Karpas-422 (cell line): Measurements from ENCODE around the gene CCDC172. TPM values are rescaled to one million over a fixed set of nuclear protein-coding genes. Genes with fewer than 3 reads are reported as not detected.

Experiments
- DNase-seq: peaks from one replicate; pipeline ENCODE4 v3.0.0-alpha.2; 2015
- H2AFZ ChIP-seq: fragments of 200-600 bp; sonication (generic); 2 replicates; pipeline ENCODE4 v1.6.1; 2014; ENCODE audit warnings: antibody characterized with exemption, low read length, mixed read lengths
- H3K27ac ChIP-seq: fragments of 200-600 bp; sonication (generic); 2 replicates; pipeline ENCODE4 v1.5.1; 2014; ENCODE audit warnings: mild to moderate bottlenecking, low read length, moderate library complexity
- H3K27me3 ChIP-seq: fragments of 200-600 bp; sonication (generic); 2 replicates; pipeline ENCODE4 v1.6.1; 2014; ENCODE audit warnings: low read length, mixed read lengths
- H3K36me3 ChIP-seq: fragments of 200-600 bp; sonication (generic); 2 replicates; pipeline ENCODE4 v1.6.1; 2014; ENCODE audit warnings: low read length, mixed read lengths; ENCODE audit not compliant: insufficient read depth
- H3K4me1 ChIP-seq: fragments of 200-600 bp; sonication (generic); 2 replicates; pipeline ENCODE4 v1.6.1; 2014; ENCODE audit warnings: mild to moderate bottlenecking, low read length, mixed read lengths
- H3K4me2 ChIP-seq: fragments of 200-600 bp; sonication (generic); 2 replicates; pipeline ENCODE4 v1.6.1; 2014; ENCODE audit warnings: low read length, low read depth, mild to moderate bottlenecking; ENCODE audit not compliant: poor library complexity, severe bottlenecking
- H3K4me3 ChIP-seq: fragments of 200-600 bp; sonication (generic); 2 replicates; pipeline ENCODE4 v1.5.1; 2014; ENCODE audit warnings: mild to moderate bottlenecking, antibody characterized with exemption, low read length, mixed read lengths
- H3K79me2 ChIP-seq: fragments of 200-600 bp; sonication (generic); 2 replicates; pipeline ENCODE4 v1.6.1; 2014; ENCODE audit warnings: mild to moderate bottlenecking, low read length, mixed read lengths
- H3K9ac ChIP-seq: fragments of 200-600 bp; sonication (generic); 2 replicates; pipeline ENCODE4 v1.6.0; 2014; ENCODE audit warnings: low read length
- H3K9me2 ChIP-seq: fragments of 200-600 bp; sonication (generic), shearing (Covaris generic); replicated peaks from 2 replicates; pipeline ENCODE4 v1.6.0; 2014; ENCODE audit warnings: mild to moderate bottlenecking, low read length, moderate library complexity; ENCODE audit not compliant: insufficient read depth
- H3K9me3 ChIP-seq: fragments of 300-700, 200-600 bp; sonication (generic); 2 replicates; pipeline ENCODE4 v1.6.1; 2014; ENCODE audit warnings: low read length, mixed read lengths
- H4K20me1 ChIP-seq: fragments of 200-600 bp; sonication (generic); 2 replicates; pipeline ENCODE4 v1.6.1; 2014; ENCODE audit warnings: mild to moderate bottlenecking, antibody characterized with exemption, low read length, low read depth; ENCODE audit not compliant: insufficient read depth
- small RNA-seq: library from RNA; depleted of rRNA; stranded (forward); fragments of <200 nt; gene quantifications from one replicate; pipeline ENCODE3, GENCODE V24; 2014
- total RNA-seq: library from RNA; depleted of rRNA; stranded (reverse); fragments of >200 nt; shearing (Covaris generic); gene quantifications from 2 replicates; pipeline ENCODE4 v1.2.3, GENCODE V29; 2014; ENCODE audit warnings: low replicate concordance; rRNA removed

Gene CCDC172
- total RNA-seq, 1 experiment from 2014 or later, result not detected

DNA sequence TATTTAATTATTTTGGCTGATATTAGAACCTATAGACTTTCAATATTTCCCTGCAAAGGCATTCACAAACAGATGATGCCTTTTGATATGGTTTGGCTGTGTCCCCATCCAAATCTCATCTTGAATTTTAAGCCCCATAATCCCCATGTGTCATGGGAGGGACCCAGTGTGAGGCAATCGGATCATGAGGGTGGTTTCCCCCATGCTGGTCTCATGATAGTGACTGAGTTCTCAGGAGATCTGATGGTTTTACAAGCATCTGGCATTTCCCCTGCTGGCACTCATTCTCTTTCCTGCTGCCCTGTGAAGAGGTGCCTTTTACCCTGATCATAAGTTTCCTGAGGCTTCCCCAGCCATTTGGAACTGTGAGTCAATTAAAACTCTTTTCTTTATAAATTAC, 94.1 kb downstream of the CCDC172 start:
- Histone ChIP-seq H3K36me3 (no peaks in the 10 kb centered on the region), H3K4me1 (no peaks in the 10 kb centered on the region), H3K79me2 (no peaks in the 10 kb centered on the region), H3K27me3 (no peaks in the 10 kb centered on the region), H3K27ac (no peak overlapping the region), H4K20me1 (no peaks in the 10 kb centered on the region), H3K9me3 (no peaks in the 10 kb centered on the region), H3K9me2 (no peaks in the 10 kb centered on the region), H2AFZ (no peak overlapping the region), H3K4me2 (no peak overlapping the region), H3K4me3 (no peak overlapping the region), H3K9ac (no peak overlapping the region)
- DNase-seq, result no peak

DNA sequence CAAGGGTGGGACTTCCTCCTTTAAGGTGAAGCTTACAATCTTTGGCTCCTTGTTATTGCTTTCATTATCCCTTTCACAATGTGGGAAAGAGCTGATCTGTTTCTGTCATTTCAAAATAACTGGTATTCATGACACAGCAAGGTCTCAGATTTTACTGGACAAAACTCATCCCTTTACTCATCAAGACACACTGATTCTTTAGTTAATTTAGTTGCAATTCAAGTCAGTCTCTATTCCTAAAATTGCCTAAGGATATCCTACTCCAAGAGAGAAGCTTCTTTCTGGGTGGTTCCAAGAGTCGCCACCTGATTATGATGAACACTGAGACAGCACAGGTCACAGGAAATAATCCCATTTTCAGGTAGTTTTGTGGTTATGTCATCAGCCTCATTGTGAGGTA, 97.6 kb downstream of the CCDC172 start:
- H3K27me3 ChIP-seq, result no peaks in the 10 kb centered on the region
- no peaks in the 10 kb centered on the region for H3K9me2 ChIP-seq
- no peaks in the 10 kb centered on the region for H3K79me2 ChIP-seq
- H3K9ac ChIP-seq, result no peak overlapping the region
- H3K27ac ChIP-seq, result no peak overlapping the region
- DNase-seq, result no peak
- no peaks in the 10 kb centered on the region for H4K20me1 ChIP-seq
- H2AFZ ChIP-seq, result no peak overlapping the region
- no peaks in the 10 kb centered on the region for H3K36me3 ChIP-seq
- no peaks in the 10 kb centered on the region for H3K9me3 ChIP-seq
- H3K4me1 ChIP-seq, result no peaks in the 10 kb centered on the region
- H3K4me2 ChIP-seq, result no peak overlapping the region
- no peak overlapping the region for H3K4me3 ChIP-seq

DNA sequence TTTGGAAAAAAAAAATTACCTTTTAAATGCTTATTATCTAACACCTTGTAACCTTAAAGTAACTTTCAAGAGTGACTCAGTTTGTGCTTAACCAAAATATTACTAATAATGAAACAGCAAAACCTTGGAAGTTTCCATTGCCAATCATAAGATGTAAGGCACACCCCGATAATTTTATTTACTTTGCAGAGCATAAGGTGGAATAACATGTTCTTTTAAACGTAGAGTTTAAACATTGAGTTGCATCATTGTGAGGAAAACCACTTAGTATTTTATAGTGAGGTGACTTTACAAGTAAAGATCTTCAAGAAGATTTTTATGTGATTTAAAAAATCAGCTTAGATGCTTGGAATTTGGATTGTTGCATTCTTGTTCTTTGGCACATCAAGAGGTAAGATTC, 103.4 kb downstream of the CCDC172 start, which contains the start of gene PNLIPRP3:
PNLIPRP3 (plus strand) TSS at position 177 of the 400 bp plus-strand sequence; CDS start at position 343, 166 bp downstream.
- Histone ChIP-seq H2AFZ (no peak within 1 kb of the TSS), H3K79me2 (no peaks in the 10 kb centered on the region), H3K36me3 (no peaks in the 10 kb centered on the region), H3K4me1 (no peaks in the 10 kb centered on the region), H3K27ac (no peak within 1 kb of the TSS), H3K9me3 (no peaks in the 10 kb centered on the region), H3K4me2 (no peak within 1 kb of the TSS), H3K4me3 (no peak within 1 kb of the TSS), H3K9ac (no peak within 1 kb of the TSS), H3K27me3 (no peaks in the 10 kb centered on the region), H3K9me2 (no peaks in the 10 kb centered on the region), H4K20me1 (no peaks in the 10 kb centered on the region)
- DNase-seq, result no peak

DNA sequence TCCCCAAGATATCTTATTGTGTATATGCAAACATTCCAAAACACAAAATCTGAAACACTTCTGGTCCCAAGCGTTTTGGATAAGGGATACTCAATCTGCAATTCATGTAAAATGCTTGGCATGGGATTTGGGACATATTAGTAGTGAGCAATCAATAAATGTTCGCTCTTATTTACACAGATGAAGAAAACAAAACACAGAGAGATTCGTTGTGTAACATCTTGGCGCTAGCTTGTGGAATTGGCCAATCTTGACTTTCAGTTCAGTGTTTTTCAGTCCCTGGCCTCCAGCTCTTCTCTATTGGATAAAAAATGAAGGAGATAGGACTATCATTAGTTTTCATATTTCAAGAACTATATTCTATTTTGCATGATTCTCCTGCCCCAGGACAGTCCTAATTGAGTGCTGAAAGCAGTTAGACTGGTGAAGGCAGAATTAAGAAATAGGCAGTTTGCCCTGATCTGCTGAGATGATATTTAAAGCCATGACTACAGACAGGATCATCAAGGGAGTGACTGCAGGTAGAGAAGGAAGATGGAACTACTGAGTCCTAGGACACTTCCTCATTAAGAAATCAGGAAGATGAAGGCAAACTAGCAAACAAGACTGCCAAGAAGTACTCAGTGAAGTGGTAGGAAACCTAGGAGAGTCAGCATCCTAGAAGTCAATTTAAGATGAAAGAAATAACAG, 105.2 kb downstream of the CCDC172 start:
- H3K4me1 ChIP-seq, result no peaks in the 10 kb centered on the region
- H3K4me3 ChIP-seq, result no peak overlapping the region
- H3K9ac ChIP-seq, result no peak overlapping the region
- no peaks in the 10 kb centered on the region for H3K79me2 ChIP-seq
- no peak overlapping the region for H3K27ac ChIP-seq
- no peak overlapping the region for H3K4me2 ChIP-seq
- H3K9me2 ChIP-seq, result no peaks in the 10 kb centered on the region
- H3K27me3 ChIP-seq, result no peaks in the 10 kb centered on the region
- no peak overlapping the region for H2AFZ ChIP-seq
- no peak for DNase-seq
- H3K9me3 ChIP-seq, result no peaks in the 10 kb centered on the region
- no peaks in the 10 kb centered on the region for H3K36me3 ChIP-seq
- H4K20me1 ChIP-seq, result no peaks in the 10 kb centered on the region

Small RNA genes within 50 kb of the gene (small RNA-seq; reads per million reads assigned to genes)
- gene SNRPGP6, result not detected

Other genes with a start within 250 kb of the CCDC172 start
- not detected in 2 replicates for gene GFRA1, start 51.2 kb upstream of the CCDC172 start, total RNA-seq
- gene PNLIPRP3, start 103.4 kb downstream of the CCDC172 start, total RNA-seq, result not detected in 2 replicates
- gene PNLIP, start 221.5 kb downstream of the CCDC172 start, total RNA-seq, result not detected in 2 replicates